Dermis blood vessel endothelial cell (primary cell): ENCODE measurements around the gene CSNK1A1. TPM values are rescaled to one million over a fixed set of nuclear protein-coding genes. Genes with fewer than 3 reads are reported as not detected.
A peak's percentile ranks its signal among the peaks of the same experiment; 100 is the strongest.
"Not testable (repeated sequence)": the region's sequence is repeated elsewhere in the genome, so short reads cannot be mapped to it uniquely, and the experiment has no call there.

ENCODE experiments used
- DNase-seq: peaks from one replicate; pipeline ENCODE4 v3.0.0; 2010
- total RNA-seq: library from RNA; depleted of rRNA; stranded (reverse); fragments of >200 nt; gene quantifications from 2 replicates; pipeline ENCODE4 v1.2.3, GENCODE V29; 2014

The CSNK1A1 gene
- total RNA-seq, 1 donor from 2014 or later = 415 TPM

DNA sequence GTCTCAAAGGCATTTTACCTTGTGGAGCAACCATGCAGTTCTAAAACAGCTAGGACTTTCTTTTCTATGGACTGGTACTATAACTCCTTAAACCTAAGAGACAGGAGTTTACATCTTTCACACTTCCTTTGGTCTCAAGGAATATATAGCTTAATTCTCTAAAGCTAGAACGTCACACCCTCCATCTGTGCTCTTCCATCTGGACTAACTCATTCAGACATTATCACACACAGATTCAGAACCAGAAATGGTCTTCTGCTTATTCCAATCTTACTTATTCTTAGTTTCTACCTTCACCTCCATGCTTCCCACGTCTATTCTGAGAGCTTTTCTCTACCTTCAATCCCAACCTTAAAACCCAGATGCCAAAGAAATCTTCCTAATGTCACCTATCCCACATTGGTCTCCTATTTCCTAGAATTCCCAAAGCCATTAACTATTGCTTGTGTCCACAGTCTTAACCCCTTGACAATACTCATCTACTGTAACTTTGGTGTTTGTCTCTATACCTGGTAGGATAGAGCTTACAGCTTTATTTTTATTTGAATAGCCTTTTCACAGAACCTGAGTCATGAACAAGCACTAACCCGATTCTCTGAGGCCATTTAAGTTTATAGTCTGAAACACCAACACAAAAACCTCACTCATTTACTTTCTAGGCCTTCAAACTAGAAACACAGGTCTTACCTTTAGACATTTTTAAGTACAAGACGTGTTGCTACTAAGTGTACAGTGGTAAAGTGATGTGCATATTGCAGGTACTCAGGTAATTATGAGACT is 22.8 kb downstream of the CSNK1A1 start:
- DNase-seq = no peak

DNA sequence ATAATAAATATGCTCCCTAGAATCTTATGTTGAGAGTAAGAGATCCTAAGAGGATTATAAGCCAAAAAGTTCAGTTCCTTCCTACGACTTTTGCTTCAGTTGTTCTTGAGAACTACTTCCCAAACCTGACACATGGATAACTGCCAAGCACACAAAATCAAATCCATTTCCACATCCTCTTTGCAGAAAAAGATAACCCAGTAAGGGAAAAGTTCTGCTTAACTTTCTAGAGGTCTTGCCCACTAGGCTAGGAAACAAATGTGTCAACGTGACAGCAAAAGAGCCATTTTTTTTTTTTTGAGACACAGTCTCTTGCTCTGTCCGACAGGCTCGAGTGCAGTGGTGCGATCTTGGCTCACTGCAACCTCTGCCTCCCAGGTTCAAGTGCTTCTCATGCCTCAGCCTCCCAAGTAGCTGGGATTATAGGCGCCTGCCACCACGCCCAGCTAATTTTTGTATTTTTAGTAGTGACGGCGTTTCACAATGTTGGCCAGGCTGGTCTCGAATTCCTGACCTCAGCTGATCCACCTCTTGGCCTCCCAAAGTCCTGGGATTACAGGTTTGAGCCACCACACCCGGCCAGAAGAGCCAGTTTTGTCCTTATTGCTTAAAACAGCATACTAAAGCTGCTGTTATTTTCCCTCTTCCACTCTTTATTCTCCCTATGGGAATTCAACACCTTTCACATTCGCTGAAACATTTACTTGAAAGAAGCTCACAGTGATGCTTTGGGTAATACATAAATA is 24.2 kb downstream of the CSNK1A1 start:
- DNase-seq = peak; percentile 45

DNA sequence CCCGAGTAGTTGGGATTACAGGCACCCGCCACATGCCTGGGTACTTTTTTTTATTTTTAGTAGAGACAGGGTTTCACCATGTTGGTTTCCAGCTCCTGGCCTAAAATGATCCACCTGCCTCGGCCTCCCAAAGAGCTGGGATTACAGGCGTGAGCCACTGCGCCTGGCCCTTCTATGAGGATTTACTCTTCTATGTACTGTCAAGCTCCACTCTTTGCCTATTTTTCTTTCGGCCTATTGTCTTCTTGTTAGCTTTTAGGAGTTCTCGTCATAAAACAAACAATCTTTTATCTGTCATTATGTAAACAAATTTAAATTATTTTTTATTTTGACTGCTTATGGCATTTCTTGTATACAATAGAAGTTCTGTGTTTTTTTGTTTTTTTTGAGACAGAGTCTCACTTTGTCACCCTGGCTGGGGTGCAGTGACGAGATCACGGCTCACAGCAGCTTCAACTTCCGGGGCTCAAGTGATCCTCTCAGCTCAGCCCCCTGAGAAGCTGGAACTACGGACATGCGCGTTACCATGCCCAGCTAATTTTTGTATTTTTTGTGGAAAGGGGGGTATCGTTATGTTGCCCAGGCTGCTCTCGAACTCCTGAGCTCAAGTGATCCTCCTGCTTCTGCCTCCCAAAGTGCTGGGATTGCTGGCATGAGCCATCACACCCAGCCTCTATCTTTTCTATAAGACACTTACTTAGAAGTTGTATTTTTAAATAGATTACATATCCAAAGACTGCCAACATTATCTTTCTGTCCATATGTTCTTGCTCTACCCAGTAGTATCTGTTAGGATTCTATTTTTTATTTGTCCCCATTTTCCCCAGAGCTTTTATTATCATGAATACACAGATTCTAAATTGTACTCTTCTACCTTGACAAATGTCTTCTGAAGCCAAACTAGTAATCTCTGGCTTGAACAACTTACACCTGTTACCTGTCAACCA is 29.2 kb downstream of the CSNK1A1 start:
- DNase-seq = no peak

DNA sequence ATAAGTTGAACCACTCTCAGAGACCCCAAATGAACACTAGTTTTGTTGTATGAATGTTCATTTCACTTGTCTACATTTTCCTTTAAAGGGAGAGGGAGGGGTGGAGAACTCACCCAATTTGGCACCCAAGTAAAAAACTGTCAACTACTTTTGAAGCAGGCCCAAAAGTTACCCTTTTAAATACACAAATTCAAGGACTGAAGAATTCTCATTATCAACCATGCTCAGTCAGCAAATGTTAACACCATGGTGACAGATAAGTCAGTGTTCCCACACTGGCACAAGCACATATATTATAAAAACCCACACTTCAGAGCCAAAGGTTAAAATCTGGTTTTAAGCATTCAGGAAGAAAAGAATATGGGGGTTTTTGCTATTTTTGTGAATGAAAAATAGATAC is 31.6 kb downstream of the CSNK1A1 start:
- DNase-seq = no peak

DNA sequence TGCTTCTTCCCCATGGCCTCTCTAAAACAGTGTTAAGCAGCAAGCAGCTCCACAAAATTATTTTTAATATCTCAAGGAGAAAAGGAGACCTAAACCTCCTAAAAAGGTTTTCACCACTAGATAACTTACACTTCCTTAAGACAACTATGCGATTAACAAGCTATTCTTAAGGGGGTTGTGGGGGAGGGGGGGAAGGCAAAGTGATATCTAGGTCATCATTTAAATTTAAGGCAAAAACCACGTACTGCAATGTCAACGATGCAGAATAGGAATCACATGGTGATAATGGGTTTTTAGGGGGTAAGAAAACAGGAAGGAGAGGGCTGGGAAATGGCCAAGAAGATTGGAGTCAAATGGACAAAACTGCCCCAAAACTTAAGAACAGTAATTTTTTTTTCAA is 32.6 kb downstream of the CSNK1A1 start:
- DNase-seq = no peak

DNA sequence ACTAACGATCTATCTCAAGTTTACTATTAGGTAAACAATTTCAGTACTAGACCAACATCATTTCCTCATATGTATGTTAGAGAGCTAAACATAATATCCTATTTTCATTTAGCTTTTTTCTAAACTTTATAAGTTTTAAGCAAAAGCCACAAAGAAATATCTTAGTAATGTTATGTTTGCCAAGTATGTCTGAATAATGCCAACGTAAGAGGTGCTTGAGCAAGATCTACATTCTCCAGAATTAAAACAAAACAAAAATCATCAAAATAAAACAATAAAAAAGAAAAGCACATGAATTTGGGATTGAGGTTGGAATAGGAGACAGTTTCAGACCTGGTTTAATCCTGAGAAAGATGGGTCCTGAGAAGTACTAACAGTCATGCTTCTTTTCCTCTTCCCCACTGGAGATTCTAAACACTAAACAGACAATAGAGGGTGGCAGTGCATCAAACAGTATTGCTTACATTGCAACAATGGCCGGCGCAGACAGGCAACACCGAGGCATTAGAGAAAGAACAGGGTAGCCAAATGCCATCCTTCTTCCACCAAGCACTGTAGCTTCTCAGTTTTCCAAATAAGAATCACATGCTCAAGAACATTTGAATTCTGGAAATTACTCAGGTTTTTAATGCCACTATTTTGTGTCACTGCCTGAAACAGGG is 33.6 kb downstream of the CSNK1A1 start:
- DNase-seq = peak; percentile 44

DNA sequence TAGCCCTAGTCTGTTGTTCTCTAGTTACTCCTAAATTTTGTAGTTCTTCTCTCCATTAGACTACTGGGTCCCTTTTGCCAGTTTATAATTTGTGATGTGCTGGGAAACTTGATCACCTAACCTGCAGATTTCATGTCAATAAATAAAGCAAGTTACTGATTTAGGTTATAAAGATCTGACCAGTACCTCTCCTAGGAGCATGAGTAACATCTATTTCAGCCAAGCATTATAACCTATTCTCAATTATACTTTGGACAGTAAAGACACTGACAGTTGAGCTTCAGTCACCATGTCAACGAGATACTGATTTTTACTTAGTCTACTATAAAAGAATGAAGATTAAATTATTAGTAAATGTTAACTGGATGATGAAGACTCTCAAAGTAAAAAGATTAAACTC is 36.7 kb downstream of the CSNK1A1 start:
- no peak for DNase-seq

DNA sequence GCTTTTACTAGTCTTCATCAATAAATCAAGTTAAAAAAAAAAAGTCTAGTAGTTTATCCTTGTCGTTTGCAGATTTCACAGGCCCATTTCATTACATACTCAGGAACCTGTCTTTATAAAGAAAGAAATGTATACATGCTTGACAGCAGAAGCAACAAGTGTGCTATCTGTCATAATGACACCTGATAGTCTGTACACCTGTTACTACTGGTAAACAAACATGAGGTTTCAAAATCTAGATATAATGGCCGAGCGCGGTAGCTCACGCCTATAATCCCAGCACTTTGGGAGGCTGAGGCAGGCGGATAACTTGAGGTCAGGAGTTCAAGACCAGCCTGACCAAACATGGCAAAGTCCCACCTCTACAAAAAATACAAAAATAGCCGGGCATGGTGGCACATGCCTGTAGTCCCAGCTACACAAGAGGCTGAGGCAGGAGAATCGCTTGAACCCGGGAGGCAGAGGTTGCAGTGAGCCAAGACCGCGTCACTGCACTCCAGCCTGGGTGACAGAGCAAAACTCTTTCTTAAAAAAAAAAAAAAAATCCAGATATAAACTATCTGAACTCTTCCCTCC is 37.8 kb downstream of the CSNK1A1 start:
- DNase-seq = not testable (repeated sequence)

DNA sequence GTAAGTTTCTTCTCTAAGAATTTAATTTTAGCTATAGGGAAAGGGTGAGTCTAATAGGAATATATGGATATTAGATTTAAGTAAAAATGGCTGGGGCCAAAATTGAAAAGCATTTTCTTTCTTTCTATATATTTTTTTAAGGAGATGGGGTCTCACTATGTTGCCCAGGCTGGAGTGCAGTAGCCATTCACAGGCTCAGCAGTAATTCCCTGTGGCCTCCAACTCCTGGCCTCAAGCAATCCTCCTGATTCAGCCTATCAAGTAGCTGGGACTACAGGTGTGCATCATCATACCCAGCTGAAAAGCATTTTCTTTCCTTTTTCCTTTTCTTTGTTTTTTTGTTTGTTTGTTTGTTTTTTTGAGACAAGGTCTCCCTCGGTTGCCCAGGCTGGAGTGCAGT is 41.1 kb downstream of the CSNK1A1 start:
- no peak for DNase-seq

DNA sequence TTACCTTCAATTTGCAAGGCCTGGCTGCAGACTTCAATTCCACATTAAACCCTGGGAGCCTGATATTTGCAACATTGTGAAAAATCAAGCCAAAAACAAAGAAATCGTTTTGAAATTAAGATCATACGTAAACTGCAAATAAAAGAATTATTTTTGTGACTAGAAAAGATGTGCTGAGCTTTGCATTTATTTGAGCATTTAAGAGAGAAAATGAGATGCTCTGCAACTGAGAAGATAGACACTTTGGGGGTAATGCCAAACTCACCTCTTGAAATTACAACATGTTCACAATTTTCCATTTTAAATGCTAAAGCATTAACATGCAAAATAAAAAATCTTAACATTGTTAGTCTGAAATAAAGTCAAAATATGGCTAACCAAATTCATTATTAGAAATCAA is 46.6 kb downstream of the CSNK1A1 start:
- DNase-seq = no peak

DNA sequence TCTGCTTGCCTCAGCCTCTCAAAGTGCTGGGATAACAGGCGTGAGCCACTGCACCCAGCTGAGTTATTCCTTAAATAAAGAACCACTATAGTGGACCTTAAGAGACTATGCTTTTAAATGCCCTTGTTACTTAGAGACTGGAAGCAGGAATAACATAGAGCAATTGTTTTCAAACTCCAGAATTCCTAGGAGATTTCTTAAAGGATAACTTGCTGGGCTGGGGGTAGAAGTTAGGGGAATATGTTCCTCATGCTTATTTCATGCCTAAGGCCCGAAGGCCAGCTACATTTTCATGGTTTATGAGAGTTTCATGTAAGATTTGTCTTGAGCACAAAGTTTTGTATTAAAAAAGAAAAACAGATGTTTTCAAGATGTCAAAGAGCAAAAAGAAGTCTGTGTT is 48.2 kb downstream of the CSNK1A1 start:
- DNase-seq = no peak

DNA sequence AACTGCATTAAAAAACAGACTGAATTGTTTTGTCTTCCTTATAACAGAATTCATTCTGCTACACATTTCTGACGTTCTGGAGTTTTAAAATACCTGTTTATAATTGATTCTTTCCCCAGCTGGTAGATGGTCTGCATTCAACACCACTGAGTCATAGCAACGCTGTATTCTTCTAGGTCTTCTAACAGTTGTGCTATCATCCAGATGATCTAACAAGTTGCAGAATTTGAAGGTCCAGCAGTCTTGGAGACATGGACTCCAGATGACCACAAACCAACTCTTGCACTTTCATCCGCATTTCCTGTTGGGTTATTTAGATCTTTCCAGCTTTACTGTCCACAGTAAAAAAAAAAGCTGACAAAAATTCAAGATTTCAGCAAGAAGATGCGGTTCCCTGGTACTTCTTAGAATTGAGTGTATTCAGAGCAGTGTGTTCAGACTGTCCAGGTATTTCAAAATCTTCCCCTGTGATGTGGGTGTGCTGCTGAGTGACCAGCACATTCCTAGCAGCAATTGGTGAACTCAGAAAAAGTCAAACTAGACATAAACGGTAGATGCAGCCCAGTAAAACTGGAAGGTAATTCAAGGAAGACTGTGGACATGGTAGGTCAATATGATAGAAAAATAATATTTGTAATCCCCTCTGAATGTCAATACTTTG is 50.2 kb downstream of the CSNK1A1 start:
- DNase-seq = no peak

DNA sequence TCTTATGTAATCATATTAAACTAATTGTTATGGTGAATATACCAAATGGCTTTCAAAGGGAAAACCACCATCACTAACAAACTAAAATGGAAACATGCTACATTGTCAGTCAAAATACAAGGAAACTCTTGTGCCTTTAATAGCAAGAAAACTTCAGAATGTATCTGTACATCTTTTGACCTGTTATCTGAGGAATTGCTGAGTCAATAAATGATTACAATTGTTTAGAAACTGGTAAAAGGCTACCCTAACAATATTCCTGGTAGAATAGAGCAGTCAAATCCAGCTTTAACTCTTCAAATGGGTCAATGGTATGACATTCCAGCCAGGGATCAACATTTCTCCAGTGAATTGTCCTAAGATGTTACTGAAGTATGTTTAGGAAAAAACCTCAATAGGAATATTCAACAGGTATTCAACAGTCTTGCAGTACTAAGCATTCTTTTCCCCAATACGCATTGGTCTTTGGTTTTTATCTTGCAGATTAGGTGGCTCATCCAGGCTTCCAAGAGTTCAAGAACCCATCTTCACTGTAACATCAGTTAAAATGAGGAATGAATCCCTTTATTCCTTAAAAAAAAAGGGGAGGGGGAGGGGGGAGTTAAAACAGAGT is 52.4 kb downstream of the CSNK1A1 start:
- no peak for DNase-seq

DNA sequence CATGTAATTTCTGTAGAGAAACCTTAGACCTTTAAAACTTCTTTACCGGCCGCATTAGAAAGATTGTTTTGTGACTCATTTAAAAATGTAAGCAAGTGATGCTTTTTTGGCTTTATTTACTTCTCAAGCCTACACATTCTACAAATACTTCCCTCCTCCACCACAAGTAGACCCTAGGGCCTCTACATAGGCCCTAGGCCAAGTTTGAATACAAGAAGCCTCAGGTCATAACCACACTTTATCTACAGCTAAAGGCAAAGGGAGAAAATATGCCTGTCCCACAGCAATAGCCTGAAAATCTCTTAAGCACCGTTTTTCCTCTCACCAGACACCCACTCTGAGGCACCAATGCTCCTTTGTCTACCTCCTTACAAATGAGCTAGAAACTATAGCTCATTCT is 53.9 kb downstream of the CSNK1A1 start:
- DNase-seq = no peak

DNA sequence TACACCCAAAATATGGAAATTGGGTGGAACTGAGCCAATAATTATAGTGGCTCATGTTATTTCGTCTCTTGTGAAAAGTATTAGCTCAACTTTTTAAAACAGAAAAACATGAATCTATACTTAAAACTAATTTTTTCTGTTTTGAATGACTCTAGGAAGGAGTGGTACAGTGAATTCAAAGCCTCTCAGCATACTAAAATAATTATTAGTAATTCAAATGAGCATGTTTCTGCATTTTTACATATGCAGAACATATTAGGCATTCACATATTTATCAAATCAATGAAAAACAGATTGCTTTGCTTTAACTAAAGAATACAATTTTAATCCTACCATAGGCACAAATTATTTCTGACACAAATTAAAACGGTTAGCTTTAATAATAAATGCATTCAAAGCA is 54.3 kb downstream of the CSNK1A1 start:
- no peak for DNase-seq

DNA sequence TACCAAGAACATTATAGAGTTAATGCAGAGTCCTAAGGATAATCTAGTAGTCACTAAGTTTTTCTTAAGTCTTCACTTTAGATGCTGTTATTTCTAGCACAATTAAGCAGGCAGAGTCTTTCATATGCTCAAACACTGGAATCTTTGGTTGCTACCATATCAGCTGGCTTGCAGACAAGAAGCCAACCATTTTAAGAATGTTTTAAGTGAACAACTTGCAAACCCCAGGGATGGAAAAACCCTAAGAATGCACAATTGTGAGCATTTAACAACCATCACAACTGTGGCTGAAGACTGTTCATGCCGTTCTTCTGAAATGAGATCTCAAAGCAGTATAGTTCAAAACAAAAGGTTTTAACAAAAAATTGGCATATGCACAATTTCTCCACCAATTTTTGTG is 55.1 kb downstream of the CSNK1A1 start:
- DNase-seq = no peak

DNA sequence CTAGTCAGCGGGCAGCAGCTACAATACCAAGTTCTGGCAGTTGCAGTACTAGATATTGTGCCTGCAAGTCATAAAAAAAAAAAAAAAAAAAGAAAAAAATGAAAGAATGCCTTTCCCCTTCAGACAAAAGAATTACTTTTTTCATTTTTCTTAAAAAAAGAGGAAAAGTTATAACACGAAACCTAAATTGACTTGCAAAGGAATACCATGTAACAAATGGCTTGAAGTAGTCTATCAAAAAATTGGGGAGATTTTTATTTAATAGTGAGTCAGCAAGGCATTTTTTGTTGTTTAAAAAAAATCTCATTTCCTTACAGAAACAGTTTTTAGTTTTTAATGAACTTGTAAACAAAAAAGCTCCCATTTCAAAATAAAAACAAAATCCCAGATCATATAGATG is 55.6 kb downstream of the CSNK1A1 start:
- no peak for DNase-seq

DNA sequence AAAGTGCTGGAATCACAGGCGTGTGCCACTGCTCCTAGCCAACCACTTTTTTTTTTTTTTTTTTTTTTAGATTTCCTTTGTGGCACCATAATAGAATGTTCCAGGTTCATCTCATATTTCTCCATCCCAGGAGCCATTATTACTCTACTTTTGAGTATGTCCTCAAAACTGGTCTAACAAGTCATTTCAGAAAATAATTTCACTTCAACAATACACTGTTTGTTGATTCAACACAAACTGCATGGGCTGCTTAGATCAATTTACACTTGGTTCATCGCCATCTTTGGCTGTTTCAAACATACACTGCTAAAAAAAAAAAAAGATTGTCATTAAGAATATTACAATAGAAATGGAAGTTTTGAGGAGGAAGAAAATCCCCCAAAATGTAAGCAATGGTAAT is 57.9 kb downstream of the CSNK1A1 start:
- no peak for DNase-seq

DNA sequence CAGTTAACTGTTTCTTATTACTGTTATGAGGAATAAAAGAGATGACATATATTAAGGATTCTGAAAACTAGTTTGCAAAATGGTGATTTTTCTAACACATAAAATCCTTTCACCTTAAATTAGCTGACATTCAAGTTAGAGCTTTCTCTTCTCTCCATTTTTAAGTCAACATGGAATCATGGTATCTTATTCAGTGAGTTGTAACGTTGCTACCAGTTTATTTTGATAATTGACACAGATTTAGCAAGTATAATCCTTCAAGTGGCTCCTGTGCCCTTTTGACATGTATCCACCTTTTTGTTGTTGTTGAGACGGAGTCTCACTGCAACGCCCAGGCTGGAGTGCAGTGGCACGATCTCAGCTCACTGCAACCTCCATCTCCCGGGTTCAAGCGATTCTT is 58.5 kb downstream of the CSNK1A1 start:
- no peak for DNase-seq

DNA sequence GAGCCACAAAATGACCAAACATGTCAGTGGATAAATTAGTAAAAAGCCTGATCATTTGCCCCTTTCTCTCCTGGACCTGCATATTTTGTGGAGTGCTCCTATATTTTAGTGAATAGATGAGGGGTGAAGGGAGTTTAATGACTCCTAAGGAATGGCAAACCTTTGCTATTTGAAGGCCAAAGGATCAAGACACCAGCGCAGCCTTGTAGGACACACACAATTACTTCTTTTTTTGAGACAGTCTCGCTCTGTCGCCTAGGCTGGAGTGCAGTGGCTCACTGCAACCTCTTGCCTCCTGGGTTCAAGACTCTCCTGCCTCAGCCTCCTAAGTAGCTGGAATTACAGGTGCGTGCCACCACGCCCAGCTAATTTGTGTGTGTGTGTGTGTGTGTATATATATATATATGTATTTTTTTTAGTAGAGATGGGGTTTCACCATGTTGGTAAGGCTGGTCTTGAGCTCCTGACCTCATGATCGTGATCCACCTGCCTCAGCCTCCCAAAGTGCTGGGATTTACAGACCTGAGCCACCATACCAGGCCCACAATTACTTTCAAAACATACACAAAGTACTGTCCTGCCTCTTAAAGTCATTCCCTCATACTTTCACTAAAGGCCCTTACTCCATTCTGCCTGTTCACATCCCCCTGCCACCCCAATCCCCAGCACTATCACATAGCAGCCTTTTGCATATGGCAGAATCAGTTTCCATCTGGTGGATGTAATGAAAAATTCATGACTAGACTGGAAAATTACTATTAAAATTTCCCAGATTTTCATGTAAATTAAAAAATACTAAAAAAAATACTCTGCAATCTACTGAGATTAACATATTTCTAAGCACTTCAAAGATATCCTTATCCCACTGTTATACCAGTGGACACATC is 60.4 kb downstream of the CSNK1A1 start:
- no peak for DNase-seq
